Keratinocyte (primary cell): ENCODE measurements around the gene CCDC8. TPM values are rescaled to one million over a fixed set of nuclear protein-coding genes. Genes with fewer than 3 reads are reported as not detected.

Experiments used
- DNase-seq: peaks from one replicate; pipeline ENCODE4 v3.0.0-alpha.2; 2011; ENCODE audit warnings: low read depth, missing footprints, low spot score
- FAIRE-seq: peaks from 2 replicates; lab custom pipeline; 2011; peaks lifted over from hg19 to GRCh38; lab: Jason Lieb, UNC
- H2AFZ ChIP-seq: 2 replicates; pipeline ENCODE4 v1.6.0; 2012; ENCODE audit warnings: low read length, control low read depth, inconsistent platforms; ENCODE audit not compliant: control insufficient read depth
- H3K27ac ChIP-seq: 2 replicates; pipeline ENCODE4 v1.5.1; 2011; ENCODE audit warnings: low read length; ENCODE audit not compliant: control insufficient read depth, insufficient read depth
- H3K27me3 ChIP-seq: 3 replicates; pipeline ENCODE4 v1.6.0; 2011; ENCODE audit warnings: low read length; ENCODE audit not compliant: control insufficient read depth, insufficient read depth; ENCODE audit errors: extremely low read depth
- H3K36me3 ChIP-seq, 2 experiments: 2 replicates in 1 of 2; 3 replicates in 1 of 2; pipeline ENCODE4 v1.5.1; 2011; ENCODE audit warnings: low read length in 2 of 2, mild to moderate bottlenecking in 1 of 2; ENCODE audit not compliant: control insufficient read depth in 2 of 2, insufficient read depth in 2 of 2; ENCODE audit errors: extremely low read depth in 1 of 2
- H3K4me1 ChIP-seq: 3 replicates; pipeline ENCODE4 v1.5.1; 2011; ENCODE audit warnings: low read length; ENCODE audit not compliant: control insufficient read depth, insufficient read depth; ENCODE audit errors: extremely low read depth
- H3K4me2 ChIP-seq: 3 replicates; pipeline ENCODE4 v1.6.0; 2011; ENCODE audit warnings: low read depth, low read length; ENCODE audit not compliant: control insufficient read depth, insufficient read depth; ENCODE audit errors: extremely low read depth
- H3K4me3 ChIP-seq, 3 experiments: fragments of 200-600 bp in 1 of 3; sonication (generic) in 1 of 3; 2 replicates in 2 of 3; 3 replicates in 1 of 3; pipeline ENCODE4 v1.5.1; 2011 to 2016; ENCODE audit warnings: low read length in 3 of 3, mild to moderate bottlenecking in 3 of 3, control low read depth in 2 of 3, inconsistent platforms in 1 of 3, low read depth in 1 of 3, mixed read lengths in 1 of 3, mixed run types in 1 of 3, moderate library complexity in 1 of 3; ENCODE audit not compliant: control insufficient read depth in 2 of 3, insufficient read depth in 2 of 3; ENCODE audit errors: extremely low read depth in 1 of 3
- H3K79me2 ChIP-seq: 2 replicates; pipeline ENCODE4 v1.6.0; 2012; ENCODE audit warnings: low read length; ENCODE audit not compliant: control insufficient read depth, insufficient read depth
- H3K9ac ChIP-seq: 3 replicates; pipeline ENCODE4 v1.6.0; 2011; ENCODE audit warnings: low read length; ENCODE audit not compliant: control insufficient read depth, insufficient read depth; ENCODE audit errors: extremely low read depth
- H3K9me1 ChIP-seq: 3 replicates; pipeline ENCODE4 v1.6.0; 2011; ENCODE audit warnings: low read length; ENCODE audit not compliant: control insufficient read depth, insufficient read depth; ENCODE audit errors: extremely low read depth
- H3K9me3 ChIP-seq: 2 replicates; pipeline ENCODE4 v1.5.1; 2012; ENCODE audit warnings: low read depth, low read length; ENCODE audit not compliant: control insufficient read depth
- H4K20me1 ChIP-seq: 3 replicates; pipeline ENCODE4 v1.6.0; 2011; ENCODE audit warnings: low read length; ENCODE audit not compliant: control insufficient read depth, insufficient read depth; ENCODE audit errors: extremely low read depth
- CTCF ChIP-seq, 3 experiments: IDR thresholded peaks in 1 of 3; conservative IDR thresholded peaks in 1 of 3; optimal IDR thresholded peaks in 1 of 3; 2 replicates in 2 of 3; 3 replicates in 1 of 3; pipeline versions ENCODE3 to v1.5.1; 2011; ENCODE audit warnings: low read length in 3 of 3, mild to moderate bottlenecking in 3 of 3, moderate library complexity in 2 of 3, control low read depth in 1 of 3, inconsistent platforms in 1 of 3; ENCODE audit not compliant: insufficient read depth in 2 of 3; ENCODE audit errors: extremely low read depth in 1 of 3
- EZH2 ChIP-seq: IDR thresholded peaks from one replicate; pipeline ENCODE4 v1.6.1; 2012; ENCODE audit warnings: inconsistent platforms, mild to moderate bottlenecking, low read length, moderate library complexity
- dilution Hi-C: fragments of 300-500 bp; cut with MboI; formaldehyde crosslinking; loops from one replicate; pipeline ENCODE4 v1.7.0; 2020; ENCODE audit warnings: low sequenced_read_pairs; ENCODE audit not compliant: extremely low pct_ligation_motif_present
- polyA plus RNA-seq, 5 experiments: library from polyadenylated mRNA; depleted of rRNA in 3 of 5; stranded (reverse) in 3 of 5; stranded (forward) in 1 of 5; unstranded in 1 of 5; fragments of >200 nt; gene quantifications; 1 replicate in 1 of 5; 2 replicates in 3 of 5; 3 replicates in 1 of 5; pipeline versions ENCODE4 v1.2.1 to v1.2.3, GENCODE V29; 2011 to 2012; ENCODE audit warnings: missing spikeins in 2 of 5, low read depth in 1 of 5, low replicate concordance in 1 of 5

Gene CCDC8
- polyA plus RNA-seq, 1 donor (not counting 4 experiments of a cell fraction or from before 2014, with no cell fraction given) = 5.2 TPM

DNA sequence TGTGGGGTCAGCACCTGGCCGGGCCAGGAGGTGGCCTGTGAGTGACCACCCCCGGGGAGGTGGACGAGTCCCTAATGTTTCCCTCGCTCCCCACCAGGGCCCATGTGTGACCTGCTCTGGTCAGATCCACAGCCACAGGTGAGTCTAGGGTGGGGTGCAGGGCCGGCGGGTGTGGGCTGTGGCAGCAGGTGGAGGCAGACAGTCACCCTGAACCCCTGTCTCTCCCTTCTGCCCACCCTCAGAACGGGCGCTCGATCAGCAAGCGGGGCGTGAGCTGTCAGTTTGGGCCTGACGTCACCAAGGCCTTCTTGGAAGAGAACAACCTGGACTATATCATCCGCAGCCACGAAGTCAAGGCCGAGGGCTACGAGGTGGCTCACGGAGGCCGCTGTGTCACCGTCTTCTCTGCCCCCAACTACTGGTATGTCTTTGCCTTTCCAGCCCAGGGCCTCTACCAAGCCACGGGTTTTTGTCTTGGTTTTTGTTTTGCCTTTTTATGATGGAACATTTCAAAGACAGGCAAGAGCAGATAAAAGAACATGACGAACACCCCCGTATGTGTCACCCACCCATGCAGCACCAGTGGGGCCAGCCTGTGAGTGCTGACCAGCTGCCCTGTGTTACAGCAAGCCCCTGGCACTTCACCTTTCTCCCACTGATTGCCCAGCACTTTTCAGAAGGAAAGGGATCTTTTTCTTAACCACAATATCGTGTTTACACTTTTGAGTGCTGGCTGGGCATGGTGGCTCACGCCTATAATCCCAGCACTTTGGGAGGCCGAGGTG lies 24.9 kb downstream of the CCDC8 start:
- no peaks in the 10 kb centered on the region for H3K9me1 ChIP-seq
- peaks cover 30 to 35% of the 10 kb centered on the region in 2 experiments for H3K36me3 ChIP-seq
- H2AFZ ChIP-seq = no peak overlapping the region
- no peaks in the 10 kb centered on the region for H3K27me3 ChIP-seq
- no peak for FAIRE-seq
- peaks cover 4% of the 10 kb centered on the region for H3K9me3 ChIP-seq
- DNase-seq = no peak
- no peak overlapping the region for H3K4me2 ChIP-seq
- H3K27ac ChIP-seq = no peak overlapping the region
- TF ChIP-seq CTCF (optimal IDR thresholded peaks at IDR 0.05 in 1 of 3, IDR thresholded peaks at IDR 0.05 in 1 of 3, conservative IDR thresholded peaks at IDR 0.05 in 1 of 3; ENCODE audit: extremely low read depth in 1 of 3, insufficient read depth in 2 of 3, low read length in 3 of 3) = no peak
- TF ChIP-seq EZH2 = no peak
- H4K20me1 ChIP-seq = no peaks in the 10 kb centered on the region
- H3K79me2 ChIP-seq = no peaks in the 10 kb centered on the region
- dilution Hi-C loops = no loop called here
- no peaks in the 10 kb centered on the region for H3K4me1 ChIP-seq
- H3K9ac ChIP-seq = no peak overlapping the region
- H3K4me3 ChIP-seq = no peak overlapping the region

GRCh38 chr19:46387713-46388130 lies 25.6 kb downstream of the CCDC8 start:
- Histone ChIP-seq H3K79me2 (no peaks in the 10 kb centered on the region), H3K4me3 (no peak overlapping the region), H3K27me3 (no peaks in the 10 kb centered on the region), H3K9ac (no peak overlapping the region), H4K20me1 (no peaks in the 10 kb centered on the region), H3K4me2 (no peak overlapping the region), H3K27ac (no peak overlapping the region), H3K9me1 (no peaks in the 10 kb centered on the region), H2AFZ (no peak overlapping the region), H3K9me3 (peaks cover 4% of the 10 kb centered on the region), H3K4me1 (no peaks in the 10 kb centered on the region), H3K36me3 (peaks cover 30 to 35% of the 10 kb centered on the region in 2 experiments)
- DNase-seq (no peak), FAIRE-seq (no peak)
- dilution Hi-C loops = no loop called here
- TF ChIP-seq CTCF (optimal IDR thresholded peaks at IDR 0.05 in 1 of 3, IDR thresholded peaks at IDR 0.05 in 1 of 3, conservative IDR thresholded peaks at IDR 0.05 in 1 of 3; ENCODE audit: extremely low read depth in 1 of 3, insufficient read depth in 2 of 3, low read length in 3 of 3) (no peak), EZH2 (no peak)
